ENCODE results near the gene PTPRD. TPM values are rescaled to one million over a fixed set of nuclear protein-coding genes. Genes with fewer than 3 reads are reported as not detected.

PTPRD gene
- total RNA-seq, 1 experiment from 2014 or later: 1.8 TPM

GRCh38 chr9:8266861-8267260 is 2345.9 kb downstream of the PTPRD start:
- BruUV-seq (replicated peaks): no TSS peak
- intact Hi-C loops (cut with micrococcal nuclease; ENCODE audit: unreplicated experiment): no loop called here
- Mint-ChIP-seq H3K27ac (ENCODE audit: unreplicated experiment) (no peak overlapping the region), H3K27me3 (ENCODE audit: unreplicated experiment) (no peaks in the 10 kb centered on the region), H3K9me3 (ENCODE audit: low read depth, unreplicated experiment) (peaks cover 6% of the 10 kb centered on the region), H3K4me3 (ENCODE audit: low read depth, unreplicated experiment) (no peak overlapping the region), H3K4me1 (ENCODE audit: low read depth, unreplicated experiment) (no peaks in the 10 kb centered on the region), H3K36me3 (ENCODE audit: insufficient read depth, unreplicated experiment) (no peaks in the 10 kb centered on the region)
- CTCF ChIA-PET: no interaction called here
- TF ChIP-seq CTCF (IDR thresholded peaks at IDR 0.05; ENCODE audit: unreplicated experiment): no peak
- no peak for DNase-seq

GRCh38 chr9:8265281-8265680 is 2347.5 kb downstream of the PTPRD start:
- no peak for DNase-seq
- Mint-ChIP-seq H3K4me1 (ENCODE audit: low read depth, unreplicated experiment) (no peaks in the 10 kb centered on the region), H3K27me3 (ENCODE audit: unreplicated experiment) (no peaks in the 10 kb centered on the region), H3K36me3 (ENCODE audit: insufficient read depth, unreplicated experiment) (no peaks in the 10 kb centered on the region), H3K4me3 (ENCODE audit: low read depth, unreplicated experiment) (no peak overlapping the region), H3K9me3 (ENCODE audit: low read depth, unreplicated experiment) (peaks cover 6% of the 10 kb centered on the region), H3K27ac (ENCODE audit: unreplicated experiment) (no peak overlapping the region)
- TF ChIP-seq CTCF (IDR thresholded peaks at IDR 0.05; ENCODE audit: unreplicated experiment): no peak
- CTCF ChIA-PET: no interaction called here
- BruUV-seq (replicated peaks): no TSS peak
- intact Hi-C loops (cut with micrococcal nuclease; ENCODE audit: unreplicated experiment): no loop called here

Data from Calu3 (cell line).